IPS-18c (cell line): ENCODE results near the gene PSMB4.
"Not testable (repeated sequence)": the region's sequence is repeated elsewhere in the genome, so short reads cannot be mapped to it uniquely, and the experiment has no call there.

Source experiments
- H3K4me3 ChIP-seq: 2 replicates; pipeline ENCODE4 v1.7.0; 2013; ENCODE audit warnings: low read depth, mild to moderate bottlenecking, low read length, moderate library complexity; ENCODE audit not compliant: insufficient read depth
- H3K9me3 ChIP-seq: one replicate; pipeline ENCODE4 v1.6.1; 2013; ENCODE audit warnings: mild to moderate bottlenecking, low read length, moderate library complexity; ENCODE audit not compliant: control insufficient read depth, insufficient read depth

PSMB4 gene

GRCh38 chr1:151416231-151416630 is 16.9 kb downstream of the PSMB4 start:
- Histone ChIP-seq H3K9me3 (no peaks in the 10 kb centered on the region), H3K4me3 (no peak overlapping the region)

GRCh38 chr1:151418081-151418480 is 18.7 kb downstream of the PSMB4 start:
- no peaks in the 10 kb centered on the region for H3K9me3 ChIP-seq

GRCh38 chr1:151419819-151420218 is 20.4 kb downstream of the PSMB4 start:
- no peak overlapping the region for H3K4me3 ChIP-seq
- no peaks in the 10 kb centered on the region for H3K9me3 ChIP-seq

More at GRCh38 chr1:151418081-151418480, 18.7 kb downstream of the PSMB4 start:
- no peak overlapping the region for H3K4me3 ChIP-seq

GRCh38 chr1:151425103-151425502 is 25.7 kb downstream of the PSMB4 start:
- Histone ChIP-seq H3K9me3 (no peaks in the 10 kb centered on the region), H3K4me3 (no peak overlapping the region)

- Histone ChIP-seq H3K9me3 (no peaks in the 10 kb centered on the region), H3K4me3 (no peak overlapping the region)
Observed at GRCh38 chr1:151428068-151428467, 28.7 kb downstream of the PSMB4 start.

GRCh38 chr1:151433827-151434226 is 34.5 kb downstream of the PSMB4 start:
- not testable (repeated sequence) for H3K4me3 ChIP-seq, H3K9me3 ChIP-seq

- Histone ChIP-seq H3K9me3 (no peaks in the 10 kb centered on the region), H3K4me3 (no peak overlapping the region)
Observed at GRCh38 chr1:151435174-151435573, 35.8 kb downstream of the PSMB4 start.

GRCh38 chr1:151436985-151437384 is 37.6 kb downstream of the PSMB4 start:
- no peak overlapping the region for H3K4me3 ChIP-seq
- H3K9me3 ChIP-seq, result no peaks in the 10 kb centered on the region

- not testable (repeated sequence) for H3K9me3 ChIP-seq, H3K4me3 ChIP-seq
Observed at GRCh38 chr1:151437396-151437795, 38.0 kb downstream of the PSMB4 start.

GRCh38 chr1:151443846-151444782 is 44.7 kb downstream of the PSMB4 start:
- no peaks in the 10 kb centered on the region for H3K9me3 ChIP-seq
- H3K4me3 ChIP-seq, result no peak overlapping the region

- H3K4me3 ChIP-seq, result no peak overlapping the region
- H3K9me3 ChIP-seq, result no peaks in the 10 kb centered on the region
Observed at GRCh38 chr1:151444783-151445177, 45.4 kb downstream of the PSMB4 start.

- H3K4me3 ChIP-seq, result no peak overlapping the region
- no peaks in the 10 kb centered on the region for H3K9me3 ChIP-seq
Observed at GRCh38 chr1:151447696-151448095, 48.3 kb downstream of the PSMB4 start.
